ENCODE measurements around the gene CLEC9A. TPM values are rescaled to one million over a fixed set of nuclear protein-coding genes. Genes with fewer than 3 reads are reported as not detected.

CLEC9A gene
- total RNA-seq, 2 donors from 2014 or later = not detected

GRCh38 chr12:10033783-10034545, 3.5 kb downstream of the CLEC9A start:
- Mint-ChIP-seq H3K27me3 (ENCODE audit: insufficient read depth) (no peaks in the 10 kb centered on the region), H3K36me3 (ENCODE audit: low read depth) (no peaks in the 10 kb centered on the region), H3K4me1 (no peaks in the 10 kb centered on the region), H3K27ac (no peak overlapping the region), H3K9me3 (peaks cover 14% of the 10 kb centered on the region), H3K4me3 (no peak overlapping the region)
- peak; percentile 90 for TF ChIP-seq CTCF (conservative IDR thresholded peaks at IDR 0.05)
- no peak overlapping the region for H3K27ac ChIP-seq (ENCODE audit: low read depth, low read length)
- H3K9me3 ChIP-seq (ENCODE audit: control insufficient read depth, low read length) = peaks cover 14% of the 10 kb centered on the region
- no CpG with 5 or more reads among the region's 1 CpG for WGBS, 2 experiments (ENCODE audit: insufficient coverage in 1 of 2, insufficient read length in 1 of 2)
- H3K36me3 ChIP-seq (ENCODE audit: control insufficient read depth, insufficient read depth, low read length) = no peaks in the 10 kb centered on the region
- H3K4me1 ChIP-seq (ENCODE audit: control insufficient read depth, insufficient read depth, low read length) = no peaks in the 10 kb centered on the region
- H3K4me3 ChIP-seq (ENCODE audit: low read length) = no peak overlapping the region
- DNase-seq = no peak
- H3K27me3 ChIP-seq (ENCODE audit: control insufficient read depth, insufficient read depth, low read length, poor library complexity, severe bottlenecking) = no peaks in the 10 kb centered on the region
- H3K9ac ChIP-seq (ENCODE audit: extremely low read depth, low read length, poor library complexity, severe bottlenecking) = no peak overlapping the region

DNA sequence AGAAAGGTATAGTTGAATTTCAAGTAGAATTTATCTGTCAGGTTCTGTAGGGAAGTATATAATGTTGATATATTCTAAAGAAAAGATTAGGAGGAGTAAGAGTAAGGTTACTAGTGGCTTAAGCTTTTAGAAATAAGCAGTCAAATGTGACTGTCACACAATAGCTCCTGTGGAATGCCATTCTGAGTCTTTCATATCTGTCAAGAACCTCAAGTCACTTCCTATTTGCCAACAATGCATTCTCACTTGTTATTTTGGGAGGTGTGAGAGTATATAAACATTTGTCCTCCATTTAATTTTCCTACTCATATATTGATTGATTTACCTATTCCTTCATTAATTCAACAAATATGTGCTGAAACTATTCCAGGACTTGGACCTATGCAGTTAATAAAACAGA, 11.7 kb downstream of the CLEC9A start:
- Histone ChIP-seq H3K36me3 (ENCODE audit: control insufficient read depth, insufficient read depth, low read length) (no peaks in the 10 kb centered on the region), H3K4me1 (ENCODE audit: control insufficient read depth, insufficient read depth, low read length) (no peaks in the 10 kb centered on the region), H3K9ac (ENCODE audit: extremely low read depth, low read length, poor library complexity, severe bottlenecking) (no peak overlapping the region), H3K4me3 (ENCODE audit: low read length) (no peak overlapping the region), H3K27ac (ENCODE audit: low read depth, low read length) (no peak overlapping the region), H3K27me3 (ENCODE audit: control insufficient read depth, insufficient read depth, low read length, poor library complexity, severe bottlenecking) (no peaks in the 10 kb centered on the region), H3K9me3 (ENCODE audit: control insufficient read depth, low read length) (no peaks in the 10 kb centered on the region)
- Mint-ChIP-seq H3K27me3 (ENCODE audit: insufficient read depth) (no peaks in the 10 kb centered on the region), H3K9me3 (peaks cover 3% of the 10 kb centered on the region), H3K36me3 (ENCODE audit: low read depth) (no peaks in the 10 kb centered on the region), H3K4me1 (no peaks in the 10 kb centered on the region), H3K27ac (no peak overlapping the region), H3K4me3 (no peak overlapping the region)
- no peak for TF ChIP-seq CTCF (conservative IDR thresholded peaks at IDR 0.05)
- no peak for DNase-seq

- 93 to 100% methylated on average over 3 of the region's 3 CpGs for WGBS, 2 experiments (ENCODE audit: insufficient coverage in 1 of 2, insufficient read length in 1 of 2)
- H3K4me1 Mint-ChIP-seq = peaks cover 5% of the 10 kb centered on the region
- H3K27me3 Mint-ChIP-seq (ENCODE audit: insufficient read depth) = peaks cover 3% of the 10 kb centered on the region
- Histone ChIP-seq H3K27ac (ENCODE audit: low read depth, low read length) (no peak overlapping the region), H3K4me1 (ENCODE audit: control insufficient read depth, insufficient read depth, low read length) (no peaks in the 10 kb centered on the region), H3K4me3 (ENCODE audit: low read length) (no peak overlapping the region), H3K36me3 (ENCODE audit: control insufficient read depth, insufficient read depth, low read length) (no peaks in the 10 kb centered on the region), H3K9me3 (ENCODE audit: control insufficient read depth, low read length) (no peaks in the 10 kb centered on the region), H3K9ac (ENCODE audit: extremely low read depth, low read length, poor library complexity, severe bottlenecking) (no peak overlapping the region), H3K27me3 (ENCODE audit: control insufficient read depth, insufficient read depth, low read length, poor library complexity, severe bottlenecking) (no peaks in the 10 kb centered on the region)
- DNase-seq = no peak
- no peak overlapping the region for H3K4me3 Mint-ChIP-seq
- H3K9me3 Mint-ChIP-seq = peaks cover 4% of the 10 kb centered on the region
- H3K27ac Mint-ChIP-seq = no peak overlapping the region
- TF ChIP-seq CTCF (conservative IDR thresholded peaks at IDR 0.05) = no peak
- H3K36me3 Mint-ChIP-seq (ENCODE audit: low read depth) = no peaks in the 10 kb centered on the region
These were observed 18.0 kb downstream of the CLEC9A start for GRCh38 chr12:10048526-10048925.

All from endodermal cell (in vitro differentiated cells).